Stimulated activated effector memory CD8-positive, alpha-beta T cell treated with anti-CD3 and anti-CD28 coated beads, Interleukin-12 subunit alpha, Interleukin-12 subunit beta, amount 100 ng/mL, for 72 hours (primary cell): Measurements from ENCODE around the gene DCP1A.
"Not testable (repeated sequence)": the region's sequence is repeated elsewhere in the genome, so short reads cannot be mapped to it uniquely, and the experiment has no call there.

ENCODE experiments used
- ATAC-seq: fragments of 150-1000 bp; cut with Tn5 transposase; 2 replicates; pipeline ENCODE4 v1.10.0; 2021
- DNase-seq, 2 donors: peaks; one replicate each; pipeline ENCODE4 v3.0.0; 2021 to 2022; ENCODE audit warnings: low spot score in 2 of 2
- H3K27ac Mint-ChIP-seq: one replicate; pipeline ENCODE4 v1.8.0; 2022; ENCODE audit warnings: mild to moderate bottlenecking, mixed read lengths
- H3K36me3 Mint-ChIP-seq: one replicate; pipeline ENCODE4 v1.8.0; 2022; ENCODE audit warnings: mild to moderate bottlenecking, mixed read lengths
- H3K4me1 Mint-ChIP-seq: one replicate; pipeline ENCODE4 v1.8.0; 2022; ENCODE audit warnings: mixed read lengths
- H3K4me3 Mint-ChIP-seq: one replicate; pipeline ENCODE4 v1.8.0; 2022; ENCODE audit warnings: mild to moderate bottlenecking, mixed read lengths
- H3K9me3 Mint-ChIP-seq: one replicate; pipeline ENCODE4 v1.8.0; 2022; ENCODE audit warnings: mixed read lengths

The DCP1A gene

DNA sequence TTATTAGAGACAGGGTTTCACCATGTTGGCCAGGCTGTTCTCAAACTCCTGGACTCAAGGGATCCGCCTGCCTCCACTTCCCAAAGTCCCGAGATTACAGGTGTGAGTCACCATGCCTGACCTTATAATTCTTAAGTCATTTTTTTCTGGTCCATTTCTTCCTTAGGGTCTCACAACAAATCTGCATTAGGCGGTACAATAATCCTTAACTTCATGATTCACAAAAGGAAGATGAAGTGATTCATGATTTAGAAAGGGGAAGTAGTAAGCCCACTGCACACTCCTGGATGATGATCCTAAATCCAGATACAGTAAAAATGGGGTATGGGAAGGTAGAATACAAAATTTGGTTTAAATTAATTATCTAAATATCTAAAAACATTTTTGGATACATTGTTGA is 46.5 kb downstream of the DCP1A start:
- no peak overlapping the region for H3K4me3 Mint-ChIP-seq
- no peaks in the 10 kb centered on the region for H3K9me3 Mint-ChIP-seq
- ATAC-seq: no peak
- H3K27ac Mint-ChIP-seq: no peak overlapping the region
- no peaks in the 10 kb centered on the region for H3K4me1 Mint-ChIP-seq
- DNase-seq: no peak
- peaks cover 70% of the 10 kb centered on the region for H3K36me3 Mint-ChIP-seq

DNA sequence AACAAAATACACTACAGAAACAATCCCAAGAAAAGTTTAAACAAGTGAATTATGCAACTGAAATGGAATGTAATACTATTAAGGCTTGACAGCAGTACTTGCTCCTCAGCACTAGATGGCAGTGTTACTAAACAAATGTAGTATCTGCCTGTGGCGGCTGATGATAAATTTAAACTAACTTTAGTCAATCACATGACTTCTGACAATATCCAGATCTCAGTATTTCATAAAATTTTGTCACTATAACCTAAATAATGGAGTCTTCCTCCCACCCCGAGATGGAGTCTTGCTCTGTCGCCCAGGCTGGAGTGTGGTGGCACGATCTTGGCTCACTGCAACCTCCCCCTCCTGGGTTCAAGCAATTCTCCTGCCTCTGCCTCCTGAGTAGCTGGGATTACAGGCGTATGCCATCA is 47.7 kb downstream of the DCP1A start:
- ATAC-seq: peak; percentile 58
- peaks cover 63% of the 10 kb centered on the region for H3K36me3 Mint-ChIP-seq
- DNase-seq, H3K27ac Mint-ChIP-seq, H3K9me3 Mint-ChIP-seq, H3K4me3 Mint-ChIP-seq, H3K4me1 Mint-ChIP-seq: not testable (repeated sequence)

DNA sequence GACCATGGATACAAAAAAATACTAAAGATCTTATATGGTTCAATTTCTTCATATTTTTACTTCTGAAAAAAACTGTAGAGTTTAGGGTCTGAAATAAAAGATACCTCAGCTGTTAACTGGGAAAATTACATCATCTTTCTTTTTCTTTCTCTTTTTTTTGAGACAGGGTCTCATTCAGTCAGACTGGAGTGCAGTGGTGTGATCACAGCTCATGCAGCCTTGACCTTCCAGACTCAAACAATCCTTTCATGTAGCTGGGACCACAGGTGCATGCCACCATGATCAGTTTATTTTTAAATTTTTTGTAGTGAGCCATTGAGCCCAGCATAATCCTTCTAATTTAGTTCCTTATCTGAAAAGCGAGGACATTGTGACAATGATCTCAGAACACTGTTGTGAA is 51.9 kb downstream of the DCP1A start:
- no peak overlapping the region for H3K4me3 Mint-ChIP-seq
- H3K27ac Mint-ChIP-seq: peak overlapping the region; percentile 17
- H3K36me3 Mint-ChIP-seq: peaks cover 43% of the 10 kb centered on the region
- ATAC-seq (no peak), DNase-seq (no peak)
- H3K9me3 Mint-ChIP-seq: no peaks in the 10 kb centered on the region
- no peaks in the 10 kb centered on the region for H3K4me1 Mint-ChIP-seq

DNA sequence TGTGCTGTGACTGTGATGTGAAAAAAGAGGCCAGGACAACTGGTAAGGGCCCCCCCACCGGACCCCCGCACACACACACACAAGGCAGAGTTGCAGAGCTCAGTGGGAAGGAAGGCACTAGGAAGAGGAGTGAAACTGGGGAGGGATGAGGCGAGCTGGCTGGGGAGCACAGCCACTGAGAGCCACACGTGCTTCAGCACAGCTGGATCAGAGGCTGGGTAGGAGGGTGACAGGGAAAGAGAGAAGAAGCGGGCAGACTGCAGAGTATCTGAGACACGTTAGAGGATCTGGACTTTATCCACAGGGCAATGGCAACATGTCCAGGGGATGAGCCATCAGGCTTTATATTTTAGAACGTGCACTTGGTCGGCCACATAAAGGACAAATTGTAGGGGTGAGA is 53.5 kb downstream of the DCP1A start:
- Mint-ChIP-seq H3K4me1 (no peaks in the 10 kb centered on the region), H3K9me3 (no peaks in the 10 kb centered on the region), H3K27ac (peak overlapping the region; percentile 56), H3K4me3 (no peak overlapping the region), H3K36me3 (peaks cover 43% of the 10 kb centered on the region)
- ATAC-seq (no peak), DNase-seq (no peak)

DNA sequence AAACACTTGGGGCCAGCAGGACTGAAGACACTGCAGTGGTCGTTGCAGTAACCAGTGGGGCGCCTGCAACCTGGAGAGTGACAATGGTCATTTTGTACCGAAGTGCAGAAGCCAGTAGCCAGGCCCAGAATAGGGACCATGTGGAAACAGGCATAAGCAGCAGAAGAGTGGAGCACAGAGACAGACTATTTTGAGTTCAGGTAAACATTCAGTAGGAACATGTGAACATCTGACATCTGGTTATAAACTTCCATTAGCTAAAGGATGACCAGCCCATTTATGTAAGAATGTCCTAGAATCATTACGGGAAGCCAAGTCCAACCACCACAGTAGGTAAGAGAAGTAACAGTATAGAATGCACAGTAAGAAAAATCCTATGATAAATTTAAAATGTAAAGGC is 59.1 kb downstream of the DCP1A start:
- peaks cover 78% of the 10 kb centered on the region for H3K36me3 Mint-ChIP-seq
- DNase-seq (no peak), ATAC-seq (no peak)
- H3K27ac Mint-ChIP-seq: peak overlapping the region; percentile 69
- no peaks in the 10 kb centered on the region for H3K9me3 Mint-ChIP-seq
- no peaks in the 10 kb centered on the region for H3K4me1 Mint-ChIP-seq
- H3K4me3 Mint-ChIP-seq: no peak overlapping the region

DNA sequence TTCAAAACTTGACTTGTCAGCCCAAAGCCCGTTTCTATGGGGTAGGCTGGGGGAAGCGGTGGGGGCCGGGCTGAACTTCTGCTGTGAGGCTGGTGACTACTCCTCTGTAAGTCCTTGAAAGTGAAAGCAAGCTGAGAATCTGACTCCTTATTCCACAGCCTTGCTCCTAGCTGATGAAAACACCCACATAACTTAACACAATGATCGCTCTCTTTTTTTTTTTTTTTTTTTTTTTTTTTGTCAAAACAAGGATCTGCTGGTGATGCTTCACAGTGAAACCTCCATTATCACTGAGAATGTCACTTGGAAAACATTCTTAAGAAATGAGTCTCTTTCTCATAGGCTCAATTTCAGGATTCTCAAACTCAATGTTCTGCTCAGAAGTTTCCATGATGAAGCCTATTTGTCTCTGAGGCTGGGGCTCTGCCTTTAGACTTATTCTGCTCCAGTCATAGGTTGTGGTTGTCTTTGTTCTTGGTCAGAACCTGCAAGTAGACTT is 60.2 kb downstream of the DCP1A start:
- Mint-ChIP-seq H3K4me1 (no peaks in the 10 kb centered on the region), H3K9me3 (no peaks in the 10 kb centered on the region), H3K36me3 (peaks cover 74% of the 10 kb centered on the region), H3K4me3 (no peak overlapping the region), H3K27ac (peak overlapping the region; percentile 69)
- ATAC-seq (no peak), DNase-seq (no peak)

DNA sequence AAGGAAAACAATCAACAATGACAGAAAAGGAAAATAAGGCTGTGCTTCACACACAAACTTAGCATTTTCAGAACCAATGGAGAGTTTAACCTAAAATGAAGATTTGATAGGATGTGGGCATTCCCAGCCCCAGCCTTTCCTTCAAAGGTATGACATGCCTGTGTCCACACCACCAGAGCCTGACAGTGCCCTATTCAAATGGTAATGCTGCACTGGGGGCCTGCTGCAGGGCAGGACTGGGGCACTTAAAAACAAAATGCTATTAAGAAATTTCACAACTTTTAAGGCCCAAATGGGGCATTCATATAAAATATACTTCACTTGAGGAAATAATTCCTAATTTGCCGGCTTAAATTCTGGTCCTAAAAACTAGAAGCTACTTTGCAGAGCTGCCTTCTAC is 60.6 kb downstream of the DCP1A start:
- Mint-ChIP-seq H3K4me3 (no peak overlapping the region), H3K4me1 (no peaks in the 10 kb centered on the region), H3K27ac (no peak overlapping the region), H3K36me3 (peaks cover 69% of the 10 kb centered on the region), H3K9me3 (no peaks in the 10 kb centered on the region)
- no peak for DNase-seq
- no peak for ATAC-seq

DNA sequence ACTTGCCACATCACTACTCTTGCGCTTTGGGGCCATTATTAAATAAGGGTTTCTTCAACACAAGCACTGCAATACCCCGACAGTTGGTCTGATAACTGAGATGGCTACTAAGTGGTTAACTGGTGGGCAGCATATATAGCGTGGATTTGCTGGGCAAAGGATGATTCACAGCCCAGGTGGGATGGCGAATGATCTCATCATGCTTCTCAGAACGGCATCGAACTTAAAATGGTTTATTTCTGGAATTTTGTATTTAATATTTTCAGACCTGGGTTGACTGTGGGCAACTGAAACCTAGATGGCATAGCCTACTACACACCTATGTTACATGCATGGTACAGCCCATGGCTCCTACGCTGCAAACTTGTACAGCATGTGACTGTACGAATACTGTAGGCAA is 64.8 kb downstream of the DCP1A start:
- ATAC-seq (no peak), DNase-seq (no peak)
- no peaks in the 10 kb centered on the region for H3K4me1 Mint-ChIP-seq
- no peak overlapping the region for H3K4me3 Mint-ChIP-seq
- H3K9me3 Mint-ChIP-seq: no peaks in the 10 kb centered on the region
- no peak overlapping the region for H3K27ac Mint-ChIP-seq
- H3K36me3 Mint-ChIP-seq: peaks cover 50% of the 10 kb centered on the region

DNA sequence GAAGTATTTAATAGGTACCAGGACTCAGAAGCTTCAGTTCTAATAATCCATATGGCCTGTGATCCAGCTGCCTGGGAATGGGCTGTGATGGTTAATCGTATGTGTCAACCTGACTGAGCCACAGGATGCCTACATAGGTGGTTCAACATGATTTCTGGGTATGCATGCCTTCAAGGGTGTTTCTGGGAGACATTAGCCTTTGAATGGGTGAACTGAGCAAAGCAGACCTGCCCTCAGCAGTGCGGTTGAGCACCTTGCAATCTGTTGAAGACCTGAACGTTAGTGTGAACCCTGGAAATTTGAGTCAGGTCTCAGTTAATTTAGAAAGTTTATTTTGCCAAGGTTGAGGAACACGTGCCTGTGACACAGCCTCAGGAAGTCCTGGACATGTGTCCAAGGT is 68.7 kb downstream of the DCP1A start:
- DNase-seq: no peak
- peaks cover 14% of the 10 kb centered on the region for H3K36me3 Mint-ChIP-seq
- H3K4me3 Mint-ChIP-seq: no peak overlapping the region
- ATAC-seq: no peak
- no peaks in the 10 kb centered on the region for H3K4me1 Mint-ChIP-seq
- H3K27ac Mint-ChIP-seq: no peak overlapping the region
- H3K9me3 Mint-ChIP-seq: no peaks in the 10 kb centered on the region

DNA sequence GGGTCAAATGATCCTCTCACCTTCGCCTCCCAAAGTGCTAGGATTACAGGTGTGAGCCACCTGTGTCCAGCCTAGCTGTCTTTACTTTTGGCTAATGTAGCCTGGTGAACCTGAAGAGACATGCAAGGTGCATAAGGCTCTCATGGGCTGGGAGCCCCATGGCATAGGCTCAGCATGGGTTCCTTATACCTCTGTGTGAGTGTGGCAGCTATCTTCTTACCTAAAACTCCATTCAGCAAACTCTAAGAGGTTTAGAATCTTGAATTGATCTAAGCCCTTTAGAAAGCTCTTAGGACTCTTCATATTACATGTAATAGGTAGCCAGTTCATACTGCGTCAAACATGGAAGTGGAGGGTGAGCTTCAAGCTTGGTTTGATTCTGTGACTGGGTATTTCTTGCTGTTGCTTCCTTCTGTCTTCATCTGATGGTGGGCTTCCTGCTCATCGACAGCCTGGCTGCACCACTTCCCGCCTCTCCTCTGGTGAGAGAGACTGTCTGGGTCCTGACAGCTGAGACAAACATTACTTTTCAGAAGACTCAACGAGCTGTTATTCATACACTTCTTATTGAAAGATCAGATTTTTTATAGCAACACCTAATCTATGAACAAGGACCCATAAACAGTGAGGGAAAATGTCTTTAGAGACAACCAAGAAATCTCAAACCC is 72.3 kb downstream of the DCP1A start:
- no peak for DNase-seq
- Mint-ChIP-seq H3K36me3 (peaks cover 9% of the 10 kb centered on the region), H3K4me3 (no peak overlapping the region), H3K4me1 (peaks cover 4% of the 10 kb centered on the region), H3K27ac (no peak overlapping the region), H3K9me3 (no peaks in the 10 kb centered on the region)
- ATAC-seq: no peak

DNA sequence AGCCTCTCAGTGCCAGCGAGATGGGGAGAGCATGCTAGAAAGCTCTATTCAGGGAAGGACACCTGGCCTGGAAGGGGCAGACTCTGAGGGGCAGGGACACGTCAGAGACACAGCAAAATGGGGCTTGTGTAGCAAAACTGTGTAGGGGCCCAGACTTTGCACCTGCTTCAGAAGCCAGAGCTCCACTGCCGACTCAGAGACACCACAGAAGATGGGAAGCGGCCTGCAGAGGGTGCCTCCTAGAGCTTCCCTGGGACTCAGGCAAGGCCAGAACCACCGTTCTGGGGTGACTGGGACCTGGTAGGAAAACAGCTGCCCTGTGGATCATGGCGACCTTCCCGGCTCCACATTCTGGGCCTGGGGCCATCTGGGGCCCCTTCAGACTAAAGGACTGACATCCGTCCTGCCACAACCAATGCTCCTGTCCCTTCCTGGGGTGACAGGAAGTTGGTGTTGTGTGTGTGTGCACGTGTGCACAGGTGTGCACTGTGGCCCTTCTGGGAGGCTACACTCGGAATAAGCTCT is 74.1 kb downstream of the DCP1A start:
- Mint-ChIP-seq H3K4me3 (no peak overlapping the region), H3K4me1 (peaks cover 8% of the 10 kb centered on the region), H3K9me3 (no peaks in the 10 kb centered on the region), H3K36me3 (no peaks in the 10 kb centered on the region), H3K27ac (peak overlapping the region; percentile 74)
- ATAC-seq (no peak), DNase-seq (no peak)

DNA sequence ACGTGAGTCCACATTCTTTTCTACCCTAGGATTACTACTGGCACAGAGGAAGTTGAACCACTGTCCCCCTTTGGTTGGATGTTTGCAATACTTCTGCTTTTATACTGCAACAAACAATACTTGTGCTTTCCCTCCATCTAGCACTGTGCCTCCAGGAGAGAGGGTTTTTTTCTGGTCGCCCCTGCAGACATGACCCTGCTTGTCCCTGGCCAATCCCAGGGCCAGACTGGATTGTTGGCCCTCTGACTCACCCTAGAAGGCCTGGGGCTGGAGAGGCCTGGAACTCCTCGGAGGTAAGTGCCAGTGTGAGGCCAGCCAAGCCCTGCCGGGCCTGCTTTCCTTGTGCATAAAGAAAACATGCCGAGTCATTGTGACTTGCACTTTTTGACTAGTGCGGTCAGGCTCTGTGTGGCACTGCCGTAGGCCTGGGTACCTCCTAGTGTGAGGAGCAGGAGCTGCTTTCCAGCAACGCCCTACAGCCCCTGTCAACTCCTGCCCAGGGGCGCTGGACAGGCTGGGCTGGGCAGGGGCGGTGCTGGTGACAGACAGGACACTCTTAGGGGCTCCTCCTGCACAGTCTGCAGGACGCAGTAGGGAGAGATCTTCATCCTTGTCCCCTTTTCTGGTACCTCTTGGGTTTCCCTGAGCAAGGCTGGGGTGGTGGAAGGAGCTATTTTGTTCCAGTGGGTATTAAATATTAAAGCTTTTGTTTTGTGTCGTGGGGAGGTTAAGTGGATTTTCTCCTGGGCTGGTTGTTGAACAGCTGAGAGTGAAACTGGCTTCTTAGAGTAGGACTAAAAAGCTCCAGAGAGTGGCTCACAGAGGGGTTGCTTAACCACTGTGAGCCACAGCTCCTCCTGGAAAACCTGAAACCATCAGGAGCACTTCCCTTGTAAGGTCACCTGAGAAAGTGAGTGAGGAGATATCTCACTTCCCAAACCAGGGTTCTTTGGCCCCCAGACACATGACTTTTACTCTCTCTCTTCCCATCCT is 77.2 kb downstream of the DCP1A start:
- H3K4me1 Mint-ChIP-seq: peaks cover 8% of the 10 kb centered on the region
- H3K27ac Mint-ChIP-seq: peak overlapping the region; percentile 75
- DNase-seq (no peak), ATAC-seq (peak; percentile 53)
- H3K4me3 Mint-ChIP-seq: no peak overlapping the region
- no peaks in the 10 kb centered on the region for H3K9me3 Mint-ChIP-seq
- H3K36me3 Mint-ChIP-seq: no peaks in the 10 kb centered on the region

DNA sequence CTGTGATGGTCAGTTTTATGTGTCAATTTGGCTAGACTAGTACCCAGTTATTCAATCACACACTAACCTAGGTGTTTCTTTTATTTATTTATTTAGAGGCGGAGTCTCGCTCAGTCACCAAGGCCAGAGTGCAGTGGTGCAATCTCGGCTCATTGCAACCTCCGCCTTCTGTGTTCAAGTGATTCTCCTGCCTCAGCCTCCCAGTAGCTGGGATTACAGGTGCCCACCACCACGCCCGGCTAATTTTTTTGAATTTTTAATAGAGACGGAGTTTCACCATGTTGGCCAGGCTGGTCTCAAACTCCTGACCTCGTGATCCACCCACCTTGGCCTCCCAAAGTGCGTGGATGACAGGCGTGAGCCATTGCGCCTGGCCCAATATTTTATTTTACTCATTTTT is 78.2 kb downstream of the DCP1A start:
- not testable (repeated sequence) for H3K27ac Mint-ChIP-seq, H3K36me3 Mint-ChIP-seq, H3K4me3 Mint-ChIP-seq, H3K4me1 Mint-ChIP-seq, ATAC-seq, DNase-seq, H3K9me3 Mint-ChIP-seq

DNA sequence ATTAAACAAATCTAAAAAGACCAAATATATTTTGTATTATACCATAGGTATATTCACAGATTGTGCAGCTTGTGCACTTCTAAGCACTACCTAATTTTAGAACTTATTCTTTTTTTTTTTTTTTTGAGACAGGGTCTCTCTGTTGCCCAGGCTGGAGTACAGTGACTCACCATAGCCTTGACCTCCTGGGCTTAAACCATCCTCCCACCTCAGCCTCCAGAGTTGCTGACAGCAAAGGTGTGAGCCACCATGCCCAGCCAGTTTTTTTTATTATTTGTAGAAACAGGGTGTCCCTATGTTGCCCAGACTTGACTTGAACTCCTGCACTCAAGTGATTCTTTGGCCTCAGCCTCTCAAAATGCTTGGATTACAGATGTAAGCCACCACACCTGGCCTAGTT is 79.6 kb downstream of the DCP1A start:
- H3K4me1 Mint-ChIP-seq: peaks cover 8% of the 10 kb centered on the region
- DNase-seq (no peak), ATAC-seq (no peak)
- no peak overlapping the region for H3K4me3 Mint-ChIP-seq
- H3K9me3 Mint-ChIP-seq: no peaks in the 10 kb centered on the region
- H3K36me3 Mint-ChIP-seq: no peaks in the 10 kb centered on the region
- no peak overlapping the region for H3K27ac Mint-ChIP-seq

DNA sequence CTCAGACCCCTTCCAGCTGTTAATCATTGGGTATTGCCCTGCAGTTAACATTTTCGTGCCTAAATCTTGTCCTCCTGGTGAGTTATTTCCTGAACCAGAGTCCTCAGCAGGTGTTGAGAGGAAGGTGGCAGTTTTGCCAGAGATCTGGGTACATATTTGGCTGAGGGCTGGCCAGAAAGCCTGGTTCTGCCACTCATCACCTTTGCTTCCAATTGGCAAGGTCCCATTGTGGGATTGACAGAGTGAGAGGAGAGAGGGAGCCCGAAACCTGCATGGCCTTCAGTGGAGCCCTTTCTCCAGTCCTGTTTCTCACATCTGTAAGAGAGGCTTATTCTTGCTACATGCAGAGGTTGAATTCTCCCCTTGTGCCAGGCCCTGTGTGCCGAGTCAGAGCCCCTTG is 82.6 kb downstream of the DCP1A start:
- ATAC-seq: no peak
- Mint-ChIP-seq H3K36me3 (peaks cover under 1% of the 10 kb centered on the region), H3K27ac (no peak overlapping the region), H3K9me3 (no peaks in the 10 kb centered on the region), H3K4me1 (peaks cover under 1% of the 10 kb centered on the region), H3K4me3 (no peak overlapping the region)
- DNase-seq: no peak

DNA sequence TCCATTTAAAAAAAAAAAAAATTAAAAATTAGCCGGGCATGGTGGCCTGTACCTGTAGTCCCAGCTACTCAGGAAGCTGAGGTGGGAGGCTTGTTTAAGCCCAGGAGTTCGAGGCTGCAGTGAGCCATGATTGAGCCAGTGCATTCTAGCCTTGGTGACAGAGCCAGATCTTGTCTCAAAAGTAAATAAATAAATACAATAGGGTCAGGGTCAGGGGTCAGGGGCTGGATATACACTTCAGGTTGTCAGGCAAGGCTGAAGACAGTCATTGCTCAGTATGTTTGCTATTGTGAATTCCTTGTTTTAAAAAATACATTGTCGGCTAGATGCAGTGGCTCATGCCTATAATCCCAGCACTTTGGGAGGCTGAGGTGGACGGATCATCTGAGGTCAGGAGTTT is 83.4 kb downstream of the DCP1A start:
- Mint-ChIP-seq H3K27ac (no peak overlapping the region), H3K4me1 (no peaks in the 10 kb centered on the region), H3K4me3 (no peak overlapping the region), H3K36me3 (peaks cover 6% of the 10 kb centered on the region), H3K9me3 (no peaks in the 10 kb centered on the region)
- ATAC-seq (no peak), DNase-seq (no peak)
